Measurements from ENCODE around the gene DLG1.
"Not testable (repeated sequence)": the region's sequence is repeated elsewhere in the genome, so short reads cannot be mapped to it uniquely, and the experiment has no call there.

DLG1 gene

GRCh38 chr3:197080344-197080743, 218.1 kb downstream of the DLG1 start:
- no peak for DNase-seq

- no peak for DNase-seq
These were observed 222.0 kb downstream of the DLG1 start for GRCh38 chr3:197076415-197076814.

DNA sequence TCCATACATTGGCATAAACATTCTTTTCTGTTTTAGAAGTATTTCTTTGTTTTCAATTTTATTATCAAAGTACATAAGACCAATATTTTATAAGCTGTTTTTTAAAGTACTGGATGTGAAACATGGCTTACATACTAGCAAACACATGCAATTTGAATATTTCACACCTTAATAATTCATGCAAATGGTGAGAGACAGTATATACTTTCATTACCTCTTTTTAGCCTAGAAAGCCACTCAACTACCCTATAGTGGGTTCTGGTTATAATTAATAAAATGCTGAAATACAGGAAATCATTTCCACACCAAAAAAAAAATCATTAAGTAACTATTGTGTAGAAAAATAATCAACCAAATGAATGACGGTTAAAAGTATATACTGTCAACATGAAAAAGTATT, 230.3 kb downstream of the DLG1 start:
- no peak for DNase-seq

GRCh38 chr3:197064771-197065170, 233.6 kb downstream of the DLG1 start:
- no peak for DNase-seq

GRCh38 chr3:197062446-197062845, 236.0 kb downstream of the DLG1 start:
- no peak for DNase-seq

DNA sequence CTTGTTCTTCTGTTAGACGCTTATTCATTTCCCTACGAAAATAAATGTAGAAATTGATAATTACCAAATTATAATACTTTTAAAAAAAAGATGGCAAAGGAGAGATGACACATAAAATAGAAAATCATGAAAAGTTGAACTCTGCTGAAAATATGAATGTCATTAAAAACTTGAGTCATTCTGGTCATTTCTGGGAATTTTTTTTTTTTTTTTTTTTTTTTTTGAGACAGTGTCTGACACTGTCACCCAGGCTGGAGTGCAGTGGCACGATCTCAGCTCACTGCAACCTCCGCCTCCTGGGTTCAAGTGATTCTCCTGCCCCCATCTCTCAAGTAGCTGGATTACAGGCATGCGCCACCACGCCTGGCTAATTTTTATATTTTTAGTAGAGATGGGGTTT, 246.8 kb downstream of the DLG1 start:
- not testable (repeated sequence) for DNase-seq

DNA sequence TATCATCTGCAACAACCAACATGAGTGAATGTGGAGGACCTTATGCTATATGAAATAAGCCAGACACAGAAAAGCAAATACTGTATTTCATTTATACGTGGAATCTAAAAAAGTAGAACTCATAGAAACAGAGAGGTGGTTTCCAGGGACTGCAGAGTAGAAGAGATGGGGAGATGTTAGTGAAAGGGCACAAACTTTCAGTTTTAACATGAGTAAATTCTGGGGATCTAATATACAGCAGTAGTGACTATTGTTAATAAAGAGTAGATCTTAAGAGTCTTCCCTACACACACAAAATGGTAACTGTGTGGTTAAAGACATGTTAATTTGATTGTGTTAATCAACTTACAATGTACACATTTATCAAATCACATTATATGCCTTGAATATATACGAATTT, 247.9 kb downstream of the DLG1 start:
- DNase-seq, result no peak

- DNase-seq, result no peak
These were observed 255.9 kb downstream of the DLG1 start for GRCh38 chr3:197042539-197042938.

DNA sequence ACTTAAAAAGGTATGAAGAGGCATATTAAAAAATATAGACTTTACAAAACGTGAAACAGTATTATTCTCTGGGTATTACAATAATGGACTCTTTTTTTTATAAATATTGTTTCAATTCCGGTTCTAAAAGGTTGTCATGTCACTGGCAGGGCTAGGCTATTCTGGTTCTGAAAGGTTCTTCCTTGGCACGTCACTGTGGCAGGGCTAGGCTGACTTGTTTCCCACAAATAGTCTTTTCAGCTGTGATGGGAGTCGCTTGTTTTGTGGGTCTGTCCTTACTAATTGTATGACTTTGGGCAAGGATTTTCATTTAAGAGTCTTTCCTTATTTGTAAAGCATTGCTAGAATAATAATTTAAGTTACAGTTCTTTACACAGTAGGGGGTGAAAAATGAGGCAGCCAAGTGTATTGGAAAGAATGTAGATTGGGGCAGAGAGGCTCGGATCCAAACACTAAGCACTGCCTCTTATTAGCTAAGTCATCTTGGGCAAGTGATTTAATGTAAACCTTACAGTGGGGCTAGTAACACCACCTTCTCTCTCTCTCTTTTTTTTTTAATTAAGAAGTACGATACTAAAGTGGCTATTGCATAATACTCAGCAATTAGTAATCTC, 256.4 kb downstream of the DLG1 start:
- no peak for DNase-seq

GRCh38 chr3:197040658-197041057, 257.8 kb downstream of the DLG1 start:
- no peak for DNase-seq

DNA sequence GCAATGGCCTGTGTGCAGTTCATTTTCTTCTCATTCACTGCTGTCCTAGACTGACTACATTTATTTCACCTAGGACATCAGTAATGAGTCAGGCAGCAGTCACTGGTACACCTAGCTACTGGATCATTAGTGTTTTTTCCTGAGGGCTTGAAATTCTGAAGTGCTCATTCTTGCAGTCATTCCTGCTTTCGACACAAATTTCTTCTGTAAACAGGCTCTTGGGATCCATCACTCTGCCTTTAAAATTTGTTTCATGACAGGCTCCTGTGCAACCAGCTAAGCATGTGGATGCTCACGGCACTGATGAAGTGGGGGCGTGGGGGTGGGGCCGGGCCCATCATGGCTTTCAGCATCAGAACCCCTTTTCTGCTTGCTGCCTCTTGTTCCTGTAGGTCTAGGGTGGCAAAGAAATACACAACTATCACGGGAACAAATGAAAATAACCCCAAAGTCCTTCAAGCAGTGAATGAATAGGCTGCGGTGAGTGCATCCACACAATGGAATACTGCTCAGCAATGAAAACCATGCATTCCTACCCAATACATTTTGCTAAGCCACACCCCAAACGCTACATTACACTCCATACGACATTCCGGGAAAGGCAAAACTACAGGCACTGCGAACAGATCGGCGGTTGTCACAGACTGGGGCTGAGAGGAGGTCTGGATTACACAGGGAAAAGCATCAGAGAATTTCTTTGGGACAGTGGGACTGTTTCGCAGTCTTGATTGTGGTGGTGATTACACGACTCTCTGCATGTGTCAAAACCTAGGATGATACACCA, 259.5 kb downstream of the DLG1 start:
- no peak for DNase-seq

GRCh38 chr3:197035577-197035976, 262.8 kb downstream of the DLG1 start:
- DNase-seq, result no peak

- DNase-seq, result not testable (repeated sequence)
These were observed 263.6 kb downstream of the DLG1 start for GRCh38 chr3:197034778-197035177.

DNA sequence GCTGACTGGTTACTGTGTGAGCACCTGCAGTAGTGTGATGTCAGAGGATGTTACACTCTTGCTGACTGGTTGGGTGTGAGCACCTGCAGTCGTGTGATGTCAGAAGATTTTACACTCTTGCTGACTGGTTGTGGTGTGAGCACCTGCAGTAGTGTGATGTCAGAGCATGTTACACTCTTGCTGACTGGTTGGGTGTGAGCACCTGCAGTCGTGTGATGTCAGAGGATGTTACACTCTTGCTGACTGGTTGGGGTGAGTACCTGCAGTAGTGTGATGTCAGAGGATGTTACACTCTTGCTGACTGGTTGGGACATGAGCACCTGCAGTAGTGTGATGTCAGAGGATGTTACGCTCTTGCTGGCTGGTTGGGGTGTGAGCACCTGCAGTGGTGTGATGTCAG, 264.6 kb downstream of the DLG1 start:
- not testable (repeated sequence) for DNase-seq

GRCh38 chr3:197031315-197032285, 266.8 kb downstream of the DLG1 start:
- DNase-seq, result no peak

- DNase-seq, result no peak
These were observed 267.8 kb downstream of the DLG1 start for GRCh38 chr3:197030379-197031314.

GRCh38 chr3:197029511-197030167, 268.8 kb downstream of the DLG1 start, which contains the start of gene MELTF:
TSS of gene MELTF (minus strand) at chr3:197029817. CDS start at chr3:197029702, 115 bp downstream.
- peak; percentile 15 to 49 for DNase-seq

GRCh38 chr3:197028728-197029510, 269.5 kb downstream of the DLG1 start:
- no peak for DNase-seq

GRCh38 chr3:197027896-197028727, 270.3 kb downstream of the DLG1 start:
- DNase-seq, result no peak

Data from NCI-H2081 (cell line).